NCI-H1436 (cell line): Measurements from ENCODE around the gene IHH.

Experiments
- DNase-seq: peaks from one replicate; lab custom pipeline; 2025; lab: John Stamatoyannopoulos, UW

Gene IHH

DNA sequence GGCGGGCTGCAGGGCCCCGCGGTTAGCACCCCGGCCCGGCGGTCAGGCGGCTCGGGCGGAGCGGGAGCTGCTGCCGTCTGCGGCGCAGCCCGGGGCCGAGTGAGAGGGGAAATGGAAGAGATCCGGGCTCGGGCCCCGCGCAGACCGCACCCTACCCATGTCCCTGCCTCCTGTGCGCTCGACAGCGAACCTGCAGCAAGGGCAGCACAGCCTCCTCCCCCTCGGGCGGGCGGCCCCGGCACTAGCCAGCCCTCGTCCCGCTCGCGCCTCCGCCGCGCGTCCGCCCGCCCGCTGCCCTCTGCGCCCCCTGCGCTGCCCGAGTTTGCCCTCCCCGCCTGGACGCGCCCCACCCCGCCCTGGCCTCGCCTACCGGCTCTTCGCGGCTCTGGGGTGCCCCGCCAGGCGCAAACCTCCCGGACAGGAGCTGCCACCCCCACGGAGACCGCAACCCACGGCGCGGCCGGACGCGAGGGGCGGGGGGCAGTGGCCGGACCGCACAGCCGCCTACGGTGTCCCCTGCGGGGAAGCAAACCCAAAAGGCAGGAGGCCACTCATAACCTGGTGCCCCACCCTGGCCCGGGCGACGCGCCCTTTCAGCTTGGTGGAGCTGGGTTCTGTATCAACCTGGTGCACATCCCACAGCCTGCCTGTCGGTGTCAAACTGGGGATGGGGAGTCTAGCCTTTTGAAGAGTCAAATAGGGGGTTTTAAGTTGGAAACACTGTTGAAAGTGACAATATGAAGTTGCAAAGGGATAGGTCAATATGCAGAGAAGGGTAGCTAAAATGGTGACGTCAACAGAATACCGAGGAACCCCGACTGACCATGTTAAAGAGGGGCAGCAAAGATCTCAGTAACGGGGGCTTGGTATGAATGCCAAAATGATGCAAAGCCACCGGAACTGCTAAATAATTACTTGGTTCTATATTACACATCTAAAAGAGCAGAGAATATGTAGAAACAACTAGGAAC, at the start of gene IHH:
TSS of gene IHH (minus strand) at position 101 of the 971 bp plus-strand sequence. CDS start 454 bp downstream, outside the sequence.
- DNase-seq, result no peak

DNA sequence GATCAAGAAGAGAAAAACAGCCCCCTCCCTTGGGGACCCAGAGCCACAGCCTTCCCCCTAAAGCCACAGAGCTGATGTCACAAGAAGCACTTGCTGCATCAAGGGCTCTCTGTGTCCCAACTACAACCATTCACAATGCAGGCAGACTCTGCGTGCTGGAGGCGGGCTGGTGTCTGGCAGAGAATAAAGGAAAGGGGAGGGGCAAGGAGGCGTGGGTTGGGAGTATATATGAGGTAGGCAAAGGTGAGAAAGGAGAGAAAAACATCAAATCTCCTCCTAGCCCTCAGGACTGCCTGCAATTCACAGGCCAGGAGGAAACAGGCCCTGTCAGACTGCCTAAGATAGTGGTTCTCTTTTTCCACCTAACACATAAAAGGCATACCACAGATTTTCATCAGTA, 48.8 kb upstream of the IHH start:
- no peak for DNase-seq

DNA sequence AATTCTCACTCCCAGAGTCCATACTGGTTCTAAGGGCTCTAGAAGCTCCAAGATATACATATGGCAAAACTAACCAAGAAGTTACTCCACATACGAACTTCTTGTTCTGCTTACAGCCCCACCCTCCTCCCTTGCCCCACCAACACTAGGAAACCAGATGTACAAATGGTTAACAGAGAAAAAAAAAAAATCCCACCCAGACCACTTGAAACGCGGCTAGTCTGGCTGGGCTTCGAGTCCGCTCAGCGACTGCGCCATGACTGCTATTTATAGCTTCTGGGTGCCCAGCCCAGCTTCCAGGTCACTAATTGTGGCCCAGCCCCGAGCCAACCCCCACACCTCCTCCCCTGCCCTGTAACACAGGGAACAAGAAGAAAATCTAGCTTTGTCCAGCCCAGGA, 47.0 kb upstream of the IHH start:
- DNase-seq, result no peak

DNA sequence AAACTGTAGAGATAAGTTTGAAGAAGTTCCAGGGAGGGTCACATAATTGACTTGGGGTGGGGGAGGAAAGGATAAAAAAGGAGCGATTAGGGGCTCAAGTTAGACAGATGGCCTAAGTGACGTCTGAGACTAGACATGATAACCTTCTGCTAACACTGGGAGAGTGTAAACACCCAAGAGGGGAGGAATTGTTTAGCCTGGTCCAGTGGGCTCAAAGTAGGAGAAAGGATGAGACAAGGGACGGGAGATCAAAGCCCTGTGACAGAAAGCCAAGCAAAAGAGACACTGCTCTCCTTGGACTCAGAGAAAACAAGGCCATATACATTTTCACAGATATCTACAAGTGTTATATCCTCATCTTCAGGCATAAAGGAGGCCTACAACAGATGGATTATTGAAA, 45.5 kb upstream of the IHH start:
- DNase-seq, result no peak

DNA sequence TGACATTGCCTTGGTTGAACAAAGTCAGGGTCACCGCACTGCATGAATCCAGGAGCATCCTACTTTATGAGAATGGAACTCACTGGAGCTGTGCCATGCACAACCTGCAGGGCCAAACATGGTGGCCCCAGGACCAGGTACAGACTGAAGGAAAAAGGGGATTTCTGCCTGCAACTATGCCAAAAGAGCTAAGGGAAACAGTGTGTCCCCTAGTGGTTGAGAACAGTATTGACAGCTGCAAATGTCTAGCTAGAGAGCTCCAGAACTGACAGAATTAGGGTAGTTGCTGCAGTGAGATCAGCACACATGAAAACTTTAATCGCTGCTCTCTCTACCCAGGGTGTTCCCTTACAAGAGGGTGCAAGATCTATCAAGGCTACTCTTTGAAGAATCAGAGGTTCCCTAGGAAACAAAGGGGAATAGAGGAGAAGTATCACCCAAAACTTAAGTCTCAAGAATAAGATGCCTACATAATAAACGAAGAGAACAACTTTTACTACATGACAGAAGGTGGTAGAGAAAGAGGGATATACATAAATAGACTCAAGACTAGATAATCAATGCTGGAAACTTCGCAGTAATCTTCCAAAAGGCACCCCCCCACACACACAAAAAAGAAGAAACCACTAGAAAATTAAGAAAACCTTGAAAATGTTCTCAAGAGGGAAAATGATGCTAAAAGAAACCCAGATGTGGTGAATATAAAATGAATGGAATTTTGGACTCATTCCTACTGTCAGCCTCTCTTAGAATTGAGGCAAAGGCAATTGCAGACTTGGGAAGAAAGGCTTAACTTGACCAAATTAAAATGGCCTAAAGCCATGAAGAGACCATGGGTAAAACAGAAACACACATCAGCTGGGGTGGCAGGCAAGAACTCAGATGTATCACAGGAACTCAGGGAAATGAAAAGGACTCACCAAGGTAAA, 43.6 kb upstream of the IHH start:
- peak; percentile 36 for DNase-seq

DNA sequence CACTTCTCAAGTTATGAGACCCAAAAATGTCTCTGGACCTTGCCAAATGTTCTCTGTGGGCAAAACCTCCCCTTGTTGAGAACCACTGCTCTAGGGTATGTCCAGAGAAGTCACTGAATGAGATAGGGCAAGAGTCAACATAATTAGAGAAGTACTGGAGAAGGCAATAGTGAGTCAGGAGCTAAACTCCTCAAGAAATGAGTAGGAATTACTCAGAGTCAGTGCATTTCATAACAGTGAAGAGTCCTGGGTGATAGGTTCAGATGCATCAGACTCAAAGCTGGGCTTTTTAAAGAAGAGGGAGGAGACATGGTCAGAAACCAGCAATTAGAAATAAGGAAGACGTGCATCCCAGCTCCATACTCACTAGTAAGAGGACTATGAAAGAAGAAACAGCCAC, 38.6 kb upstream of the IHH start:
- no peak for DNase-seq

DNA sequence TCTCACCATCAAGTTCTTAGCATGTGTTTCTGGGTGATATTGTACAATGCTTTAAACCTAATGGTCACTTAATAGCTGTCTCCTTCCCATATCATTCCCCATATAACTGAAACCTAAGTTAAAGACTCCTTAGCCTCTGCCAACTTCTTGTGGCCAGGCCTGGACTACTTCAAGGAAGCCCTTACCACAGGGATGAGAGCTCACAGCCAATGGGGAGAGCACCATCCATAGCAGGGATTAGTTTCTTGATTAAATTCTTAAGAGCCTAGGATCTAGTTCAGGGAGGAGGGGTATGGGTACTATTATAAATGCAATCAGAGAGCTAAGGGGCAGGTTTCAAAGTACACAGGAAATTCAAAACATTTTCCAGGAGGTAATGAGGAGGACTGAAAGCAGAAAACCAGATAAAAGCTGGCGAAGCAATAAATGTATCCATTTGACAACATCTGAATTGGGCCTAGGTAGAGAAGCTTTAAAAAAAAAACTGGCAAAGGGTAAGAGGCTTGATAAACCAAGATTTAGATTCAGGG, 34.8 kb upstream of the IHH start:
- DNase-seq, result no peak

DNA sequence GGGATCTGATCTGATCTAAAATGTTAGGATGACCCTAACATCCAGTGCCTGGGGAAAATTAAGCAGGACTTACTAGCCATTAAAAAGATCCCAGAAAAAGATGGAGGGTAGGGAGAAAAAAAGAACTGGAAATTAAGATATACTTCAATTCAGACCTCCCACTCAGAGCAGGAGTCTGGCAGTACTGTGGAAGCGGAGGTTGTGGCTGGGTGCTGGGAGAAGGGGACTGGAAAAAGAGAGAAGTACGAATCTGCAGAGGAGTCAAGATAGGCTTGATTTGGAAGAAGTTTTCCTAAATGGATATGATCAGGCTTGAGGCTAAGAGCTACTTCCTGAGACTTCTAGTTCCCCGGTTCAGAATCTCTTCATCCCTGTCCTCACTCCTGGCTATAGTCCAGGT, 33.5 kb upstream of the IHH start:
- DNase-seq, result no peak

DNA sequence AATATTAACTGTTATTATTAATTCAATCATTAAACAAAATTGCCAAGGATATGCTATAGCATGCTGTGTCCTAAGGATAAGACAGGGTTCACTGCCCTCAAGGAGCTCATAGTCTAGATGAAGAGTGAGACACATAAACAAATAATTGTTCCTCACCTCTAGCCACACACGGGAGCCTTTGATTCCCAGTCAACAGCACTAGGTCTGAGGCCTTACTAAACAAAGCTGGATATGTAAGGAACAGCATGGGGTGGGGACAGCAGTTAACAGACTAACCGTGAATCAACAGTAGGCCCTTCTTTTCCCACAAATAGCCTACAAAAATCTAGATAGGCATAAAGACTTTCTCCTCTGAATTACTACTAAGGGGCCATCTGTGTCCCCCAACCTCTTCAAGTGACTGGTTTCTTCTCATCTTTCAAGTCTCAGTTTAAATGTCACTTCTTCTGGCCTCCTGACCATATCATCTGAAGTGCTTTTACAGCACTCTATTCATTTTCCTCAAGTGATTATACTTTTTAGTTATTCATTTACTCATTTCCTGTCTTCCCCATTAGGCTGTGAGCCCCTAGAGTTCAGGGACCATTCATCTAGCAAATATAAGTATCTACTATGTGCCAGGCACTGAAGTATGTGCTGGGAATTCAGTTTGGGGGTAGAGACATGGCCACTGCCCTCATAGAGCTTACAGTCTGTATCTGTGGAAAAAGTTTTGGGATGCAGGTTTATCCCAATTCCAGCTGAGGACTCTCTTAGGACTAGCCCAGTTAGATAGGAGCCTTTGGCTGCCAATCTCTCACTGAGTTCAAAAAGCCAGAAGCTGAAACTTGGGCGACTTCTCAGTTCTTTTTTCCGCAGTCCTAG, 29.9 kb upstream of the IHH start:
- no peak for DNase-seq

DNA sequence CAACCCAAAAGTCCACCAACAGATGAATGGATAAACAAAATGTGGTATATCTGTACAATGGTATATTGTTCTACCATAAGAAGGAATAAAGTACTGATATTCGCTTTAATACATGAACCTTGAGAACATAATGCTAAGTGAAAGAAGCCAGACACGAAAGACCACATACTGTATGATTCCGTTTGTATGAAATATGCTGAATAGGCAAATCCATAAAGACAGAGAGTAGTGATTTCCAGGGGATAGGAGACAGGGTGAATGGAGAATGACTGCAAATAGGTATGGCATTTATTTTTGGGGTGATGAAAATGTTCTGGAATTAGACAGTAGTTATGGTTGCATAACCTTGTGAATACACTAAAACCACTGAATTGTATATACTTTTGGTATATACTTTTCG, 28.6 kb upstream of the IHH start:
- no peak for DNase-seq

DNA sequence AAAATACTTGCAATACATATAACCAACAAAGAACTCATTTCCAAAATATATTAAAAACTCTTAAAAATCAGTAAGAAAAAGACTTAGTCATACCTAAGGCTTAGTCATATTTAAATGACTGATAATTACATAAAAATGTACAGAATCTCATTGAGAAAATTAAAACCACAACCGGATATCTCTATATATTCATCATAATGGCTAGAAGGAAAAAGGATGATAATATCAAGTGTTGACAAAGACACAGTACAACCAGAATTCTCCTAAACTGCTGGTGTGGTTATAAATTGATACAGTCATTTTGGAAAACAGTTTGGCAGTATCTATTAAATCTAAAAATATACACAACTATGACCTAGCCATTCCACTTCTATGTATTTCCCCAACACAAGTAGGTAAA, 27.1 kb upstream of the IHH start:
- no peak for DNase-seq

DNA sequence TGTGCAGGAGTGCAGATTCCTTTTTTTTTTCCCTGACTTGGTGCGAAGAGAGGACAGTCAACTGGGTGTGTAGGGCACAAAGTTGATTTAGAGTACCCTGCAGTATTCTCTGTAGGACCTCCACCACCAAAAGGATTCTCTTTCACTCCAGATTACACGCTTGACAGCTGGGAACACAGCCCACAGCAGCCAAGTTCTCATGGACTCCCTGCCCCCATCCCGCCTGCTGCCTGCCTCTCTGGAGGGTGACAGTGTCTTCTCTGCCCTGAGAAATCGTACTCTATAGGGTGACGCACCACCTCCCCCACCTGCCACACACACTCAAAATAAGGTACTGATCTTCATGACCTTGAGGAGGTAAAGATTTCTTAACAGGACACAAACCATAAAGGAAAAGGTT, 26.6 kb upstream of the IHH start:
- DNase-seq, result no peak

DNA sequence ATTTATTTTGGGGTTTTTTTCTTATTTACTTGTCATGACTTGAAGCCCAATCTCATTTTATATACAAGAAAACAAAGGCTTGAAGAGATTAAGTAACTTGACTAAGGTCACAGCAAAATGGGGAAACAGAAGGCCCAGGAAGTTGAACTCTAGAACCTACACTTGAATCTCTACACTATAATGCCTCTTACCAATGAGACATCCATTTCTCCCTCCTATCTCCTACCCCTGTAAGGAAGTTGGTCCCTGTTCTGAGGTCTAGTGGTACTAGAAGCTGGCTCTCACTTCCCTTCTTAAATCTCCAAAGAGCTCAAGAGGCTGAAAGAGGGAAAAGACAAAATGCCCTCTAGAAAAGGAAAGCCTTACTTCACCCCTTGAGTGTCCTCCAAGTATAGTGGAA, 25.5 kb upstream of the IHH start:
- DNase-seq, result no peak

DNA sequence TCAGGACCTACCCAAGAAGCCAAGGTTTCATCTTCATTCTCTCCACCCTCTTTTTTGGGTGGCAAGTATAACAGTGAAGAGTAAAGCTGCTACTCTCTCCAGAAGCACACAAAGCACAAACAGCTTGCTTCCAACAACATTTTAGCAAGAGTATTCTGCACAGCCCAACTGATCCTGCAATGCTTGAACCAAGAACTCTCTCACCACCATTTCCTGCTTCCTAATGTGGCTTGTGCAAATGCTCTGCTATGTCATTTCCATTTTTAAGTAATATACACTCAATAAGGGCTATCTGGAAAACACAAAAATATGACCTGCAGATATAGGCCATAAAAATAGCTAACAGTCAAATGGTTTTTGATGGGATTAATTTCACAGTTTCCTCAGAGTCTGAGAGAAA, 24.1 kb upstream of the IHH start:
- no peak for DNase-seq

DNA sequence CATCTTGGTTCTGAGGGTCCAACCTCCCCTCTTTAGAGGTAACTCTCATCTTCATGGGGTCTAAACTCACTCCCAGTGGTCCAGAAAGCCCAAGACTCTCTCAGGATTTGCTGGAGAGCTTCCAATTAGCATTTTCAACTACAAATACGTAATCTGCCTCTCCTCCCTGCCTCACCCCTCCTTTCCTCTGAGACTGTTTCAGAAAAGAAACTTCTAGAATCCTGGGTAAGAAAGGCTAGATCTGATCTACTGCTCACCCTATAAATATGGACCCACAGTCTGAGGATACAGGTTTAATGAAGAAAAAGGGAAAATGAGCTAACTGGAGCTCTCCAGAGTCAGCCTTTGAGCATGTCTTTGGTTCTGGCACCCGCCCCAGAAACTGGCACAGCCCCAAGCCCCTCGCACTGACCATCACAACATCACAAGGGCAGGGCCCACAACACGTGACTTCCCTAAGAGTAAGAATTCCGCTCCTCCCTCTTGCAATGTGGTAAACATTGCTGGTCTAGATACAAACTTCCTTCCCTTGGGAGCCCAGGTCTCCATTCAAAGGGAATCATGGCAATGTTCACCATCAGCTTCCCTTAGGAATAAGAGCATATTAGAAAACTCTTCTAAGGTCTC, 21.7 kb upstream of the IHH start:
- no peak for DNase-seq

DNA sequence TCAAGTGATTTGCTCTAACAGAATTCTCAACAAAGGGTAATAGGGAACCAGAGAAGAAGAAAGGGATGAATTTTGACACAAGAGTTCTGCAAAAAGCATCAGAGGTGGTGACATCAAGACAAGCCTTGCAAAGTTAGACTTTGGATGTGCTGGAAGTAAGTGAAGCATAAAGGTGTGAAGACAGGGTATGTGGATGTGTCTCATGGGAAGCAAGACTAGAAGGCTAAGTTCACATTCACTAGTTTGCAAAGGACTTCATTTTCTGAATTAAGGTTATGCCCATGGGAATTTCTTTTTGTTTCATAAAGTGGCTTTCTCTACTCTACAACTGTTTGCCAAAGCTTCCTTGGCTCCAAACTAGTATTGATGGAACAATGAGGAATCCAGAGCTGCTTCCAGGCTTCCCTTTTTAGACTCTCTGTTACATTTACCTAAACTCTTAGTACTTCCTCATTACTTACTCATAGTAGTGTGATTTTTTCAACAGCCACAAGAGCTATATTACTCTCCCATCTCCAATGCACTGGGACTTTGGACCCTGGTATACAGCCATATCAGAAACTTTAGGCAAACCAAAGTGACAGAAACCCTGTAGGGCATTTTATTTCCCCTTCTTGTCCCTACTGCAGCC, 21.1 kb upstream of the IHH start:
- DNase-seq, result no peak

DNA sequence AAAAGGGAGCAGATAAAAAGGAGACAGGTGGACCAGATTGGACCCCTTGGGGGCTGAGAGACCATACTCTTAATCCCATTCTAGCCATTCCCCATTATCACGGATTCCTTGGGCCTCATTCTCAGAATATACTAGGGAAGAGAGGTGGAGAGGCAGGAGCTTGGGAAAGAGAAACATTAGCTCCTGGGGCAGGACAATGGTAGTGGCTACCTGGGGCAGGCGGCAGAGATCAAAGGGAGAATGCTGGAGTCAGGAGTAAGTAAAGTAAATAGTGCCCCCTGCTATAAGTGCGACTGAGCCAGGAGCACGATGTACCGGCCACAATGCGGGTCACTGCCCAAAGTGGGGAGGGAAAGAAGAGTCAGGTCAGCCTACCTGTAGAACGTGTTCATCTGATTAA, 20.4 kb upstream of the IHH start:
- no peak for DNase-seq

DNA sequence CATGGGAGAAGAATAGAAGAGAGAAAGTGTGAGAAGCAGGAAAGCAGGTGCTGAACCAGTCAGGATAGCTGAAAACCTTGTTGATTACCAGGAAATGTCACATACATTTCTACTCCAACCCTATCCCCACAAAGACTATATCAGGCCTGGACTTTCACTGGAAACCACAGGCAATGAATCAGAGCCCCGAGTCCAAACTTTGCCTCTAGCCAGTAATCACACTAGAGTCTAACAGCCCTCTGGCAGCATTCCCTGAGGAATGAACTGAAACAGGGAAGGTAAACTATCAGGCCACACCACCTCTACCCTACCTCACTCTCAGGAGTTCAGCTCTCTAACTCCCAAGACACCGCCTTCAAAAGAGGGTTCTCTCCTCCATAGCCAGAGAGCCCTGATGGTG, 18.7 kb upstream of the IHH start:
- no peak for DNase-seq

DNA sequence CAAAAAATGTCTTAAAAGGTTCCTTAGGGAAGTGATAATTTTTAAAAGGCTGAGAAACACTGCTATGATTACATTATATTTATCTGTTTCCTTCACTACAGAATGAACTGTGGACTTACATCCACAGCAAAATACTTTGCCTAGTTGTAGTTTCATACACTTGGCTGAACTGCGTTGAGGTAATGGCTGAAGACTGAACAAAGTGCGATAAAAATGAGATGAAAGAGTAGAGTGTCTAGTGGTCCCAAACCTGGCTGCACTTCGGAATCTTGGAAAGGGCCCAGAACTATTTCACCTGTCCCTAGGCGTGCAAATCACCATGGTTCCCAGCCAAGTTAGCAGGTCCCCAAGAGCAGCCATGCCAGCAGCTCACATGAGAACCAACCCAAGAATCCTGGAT, 18.2 kb upstream of the IHH start:
- DNase-seq, result no peak

DNA sequence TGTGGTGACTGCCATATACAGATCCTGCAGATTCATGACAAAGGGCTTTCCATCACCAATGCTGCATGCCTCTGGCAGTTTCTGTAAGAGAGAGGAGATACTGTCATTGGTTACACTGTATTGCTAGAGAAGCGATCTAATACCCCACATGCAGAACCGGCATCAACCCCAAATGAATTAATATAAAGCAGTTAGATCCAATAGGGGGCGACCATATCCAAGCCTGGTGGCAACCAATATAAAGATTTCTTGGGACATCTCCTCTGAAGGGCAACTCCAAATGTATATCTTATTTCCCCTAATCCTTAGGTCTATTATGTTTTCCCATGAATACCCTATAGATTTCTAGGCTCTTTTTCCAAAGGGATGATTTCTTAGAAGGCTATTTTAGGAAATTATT, 17.4 kb upstream of the IHH start:
- no peak for DNase-seq

DNA sequence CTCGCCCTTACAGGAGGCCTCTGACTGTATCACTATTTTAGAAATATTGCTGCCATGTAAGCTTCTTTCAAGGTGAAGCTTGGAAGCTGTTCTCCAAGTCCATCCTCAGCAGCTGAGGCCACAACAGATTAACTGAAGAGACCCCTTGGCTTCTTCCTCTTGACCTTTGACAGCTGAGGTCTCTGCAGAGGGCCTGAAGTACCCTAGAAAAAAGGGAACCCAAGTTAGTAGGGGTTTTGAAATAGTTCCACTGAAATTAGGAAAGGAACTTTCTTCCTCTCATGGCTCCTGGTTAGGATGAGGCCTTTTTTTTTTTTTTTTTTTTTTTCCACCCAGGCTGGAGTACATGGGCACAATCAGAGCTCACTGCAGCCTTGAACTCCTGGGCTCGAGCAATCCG, 15.5 kb upstream of the IHH start:
- DNase-seq, result no peak
